GM12873 (cell line): ENCODE data around the gene BDP1.

Experiments used
- TF ChIP-seq, protein P1 (sequence below): IDR thresholded peaks from 2 replicates; pipeline ENCODE4 v1.5.1; 2012; ENCODE audit warnings: low read depth, mild to moderate bottlenecking, moderate library complexity, low read length, control low read depth; ENCODE audit not compliant: insufficient read depth; ENCODE audit errors: missing control alignments

Gene BDP1

DNA sequence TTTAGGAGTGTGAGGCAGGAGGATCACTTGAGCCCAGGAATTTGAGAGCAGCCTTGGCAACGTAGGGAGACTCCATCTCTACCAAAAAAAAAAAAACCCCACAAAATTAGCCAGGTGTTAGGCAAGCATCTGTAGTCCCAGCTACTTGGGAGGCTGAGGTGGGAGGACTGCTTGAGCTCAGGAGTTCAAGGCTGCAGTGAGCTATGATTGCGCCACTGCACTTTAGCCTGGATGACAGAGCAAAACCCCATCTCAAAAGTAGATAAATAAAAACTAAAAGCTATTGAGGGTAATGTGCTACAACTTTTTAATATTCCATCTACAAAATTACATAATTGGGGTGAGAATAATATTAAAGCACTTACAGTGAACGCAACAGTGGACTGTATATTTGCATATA, 5.9 kb downstream of the BDP1 start:
- TF ChIP-seq, protein P1, sequence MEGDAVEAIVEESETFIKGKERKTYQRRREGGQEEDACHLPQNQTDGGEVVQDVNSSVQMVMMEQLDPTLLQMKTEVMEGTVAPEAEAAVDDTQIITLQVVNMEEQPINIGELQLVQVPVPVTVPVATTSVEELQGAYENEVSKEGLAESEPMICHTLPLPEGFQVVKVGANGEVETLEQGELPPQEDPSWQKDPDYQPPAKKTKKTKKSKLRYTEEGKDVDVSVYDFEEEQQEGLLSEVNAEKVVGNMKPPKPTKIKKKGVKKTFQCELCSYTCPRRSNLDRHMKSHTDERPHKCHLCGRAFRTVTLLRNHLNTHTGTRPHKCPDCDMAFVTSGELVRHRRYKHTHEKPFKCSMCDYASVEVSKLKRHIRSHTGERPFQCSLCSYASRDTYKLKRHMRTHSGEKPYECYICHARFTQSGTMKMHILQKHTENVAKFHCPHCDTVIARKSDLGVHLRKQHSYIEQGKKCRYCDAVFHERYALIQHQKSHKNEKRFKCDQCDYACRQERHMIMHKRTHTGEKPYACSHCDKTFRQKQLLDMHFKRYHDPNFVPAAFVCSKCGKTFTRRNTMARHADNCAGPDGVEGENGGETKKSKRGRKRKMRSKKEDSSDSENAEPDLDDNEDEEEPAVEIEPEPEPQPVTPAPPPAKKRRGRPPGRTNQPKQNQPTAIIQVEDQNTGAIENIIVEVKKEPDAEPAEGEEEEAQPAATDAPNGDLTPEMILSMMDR = no peak

DNA sequence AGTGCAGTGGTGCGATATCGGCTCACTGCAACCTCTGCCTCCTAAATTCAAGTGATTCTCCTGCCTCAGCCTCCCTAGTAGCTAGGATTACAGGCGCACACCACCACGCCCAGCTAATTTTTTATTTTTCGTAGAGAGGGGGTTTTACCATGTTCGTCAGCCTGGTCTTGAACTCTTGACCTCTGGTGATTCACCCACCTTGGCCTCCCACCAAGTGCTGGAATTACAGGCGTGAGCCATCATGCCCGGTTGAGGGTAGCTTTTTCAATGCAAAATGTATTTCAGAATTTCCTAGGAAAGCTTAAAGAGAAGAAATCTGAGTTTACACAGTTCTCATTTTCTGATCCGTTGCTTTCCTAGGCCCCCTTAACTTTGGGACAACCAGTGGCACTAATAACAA, 15.7 kb downstream of the BDP1 start:
- TF ChIP-seq, protein P1 = no peak

DNA sequence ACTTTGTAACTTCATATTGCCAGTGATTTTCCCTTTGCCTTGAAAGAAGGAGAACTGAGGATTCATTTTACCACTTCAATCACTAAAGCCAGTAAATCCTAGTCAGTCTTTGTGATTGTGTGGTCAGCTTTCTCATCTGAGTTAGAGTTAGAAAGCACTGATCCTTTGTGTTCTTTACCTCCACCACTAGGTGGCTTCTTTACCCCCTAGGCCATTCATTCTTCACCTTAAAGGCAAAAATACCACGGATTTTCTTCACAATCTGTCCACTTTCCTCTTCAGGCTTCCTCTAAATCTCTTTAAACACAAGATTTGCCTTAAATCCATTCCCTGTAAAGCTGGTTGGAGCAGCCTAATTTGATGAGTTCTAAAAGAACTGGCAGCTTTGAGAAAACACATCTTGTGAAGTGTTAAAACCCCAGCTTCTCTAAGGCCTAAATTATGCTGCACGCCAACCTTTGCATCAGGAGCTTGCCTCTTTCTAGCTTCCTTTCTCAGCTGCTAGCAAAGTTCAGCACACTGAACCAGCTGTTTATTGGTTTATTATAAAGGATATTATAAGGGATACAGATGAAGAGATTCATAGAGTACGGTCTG, 20.4 kb downstream of the BDP1 start:
- TF ChIP-seq, protein P1 = peak; percentile 79

DNA sequence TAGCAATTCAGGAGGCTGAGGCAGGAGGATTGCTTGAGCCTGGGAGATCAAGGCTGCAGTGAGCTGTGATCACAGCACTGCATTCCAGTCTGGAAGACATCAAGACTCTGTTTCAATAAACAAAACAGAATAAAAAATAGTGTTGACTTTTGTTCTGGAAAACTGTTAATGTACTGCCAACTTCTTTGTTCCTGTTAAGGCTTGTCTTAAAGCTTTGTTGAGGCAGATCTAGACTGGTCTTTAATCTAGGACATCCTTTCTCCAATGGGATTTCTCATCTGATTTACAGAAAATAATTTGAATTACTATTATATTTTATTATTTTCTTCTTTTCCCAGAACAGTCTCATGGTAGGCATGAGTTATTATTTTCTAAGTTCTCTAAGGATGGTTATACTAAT, 26.0 kb downstream of the BDP1 start:
- TF ChIP-seq, protein P1 = no peak

DNA sequence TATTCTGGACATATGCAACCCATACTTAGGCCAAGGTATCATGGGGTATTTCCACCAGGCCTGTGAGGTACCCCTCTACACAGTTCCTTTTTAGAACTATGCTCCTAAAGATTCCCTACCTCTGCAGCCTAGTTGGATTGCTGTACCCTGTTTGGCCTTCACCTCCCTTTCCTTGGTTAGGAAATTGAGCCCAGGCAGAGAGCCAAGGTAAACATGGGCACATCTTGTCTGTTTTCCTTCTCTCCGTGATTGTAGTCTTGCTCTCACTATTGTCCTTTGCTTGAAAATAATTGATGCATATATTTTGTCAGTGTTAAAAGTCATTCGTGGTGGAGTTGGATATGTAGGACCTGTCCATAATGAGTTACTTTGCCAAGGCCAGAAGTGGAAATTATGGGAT, 26.7 kb downstream of the BDP1 start:
- TF ChIP-seq, protein P1 = no peak

DNA sequence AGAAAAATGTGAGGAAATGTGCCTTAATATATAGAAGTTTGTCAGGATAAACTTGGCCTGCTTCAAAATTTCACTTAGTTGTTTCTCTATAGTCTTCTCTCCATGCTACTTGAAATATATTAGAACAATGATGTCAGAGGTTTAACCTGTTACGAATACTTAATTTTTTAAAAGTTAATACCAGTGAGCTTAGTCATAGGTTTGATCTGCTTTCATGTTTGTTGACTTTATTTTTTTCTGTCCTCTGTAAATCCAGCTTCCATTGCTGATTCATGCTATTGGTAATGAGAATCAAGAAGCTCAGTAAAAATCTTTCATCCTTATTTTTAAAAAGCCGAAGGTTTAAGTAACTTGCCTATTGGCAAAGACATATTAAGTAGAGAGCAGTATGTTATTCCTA, 27.9 kb downstream of the BDP1 start:
- TF ChIP-seq, protein P1 = no peak

DNA sequence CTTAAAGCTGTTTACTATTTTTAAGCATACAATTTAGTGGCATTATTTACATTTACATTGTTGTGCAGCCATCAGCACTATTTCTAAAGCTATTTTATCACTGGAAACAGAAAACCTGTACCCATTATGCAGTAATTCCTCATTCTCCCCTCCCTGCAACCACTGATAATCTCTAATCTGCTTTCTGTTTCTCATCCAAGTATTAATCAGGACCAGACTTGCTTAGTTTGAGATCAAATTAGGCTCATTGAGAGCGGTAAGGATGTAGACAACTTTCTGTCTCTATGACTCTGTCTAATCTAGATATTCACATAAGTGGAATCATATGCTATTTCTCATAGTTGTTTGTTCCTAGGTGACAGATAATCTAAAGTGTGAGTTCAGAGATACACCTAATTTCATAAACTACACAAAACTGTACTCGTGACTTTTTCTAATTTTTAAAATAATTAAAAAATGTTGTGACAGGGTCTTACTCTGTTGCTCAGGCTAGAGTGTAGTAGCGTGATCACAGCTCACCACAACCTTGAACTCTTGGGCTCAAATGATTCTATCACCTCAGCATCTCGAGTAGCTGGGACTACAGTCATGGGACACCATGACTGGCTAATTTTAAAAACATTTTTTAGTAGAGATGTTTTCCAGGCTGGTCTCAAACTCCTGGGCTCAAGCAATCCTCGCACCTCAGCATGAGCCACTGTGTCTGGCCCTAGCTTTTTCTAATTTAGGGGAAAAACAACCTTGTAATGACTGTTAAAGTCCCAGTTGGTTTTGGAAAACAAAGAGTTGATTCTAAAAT, 37.6 kb downstream of the BDP1 start:
- TF ChIP-seq, protein P1 = no peak
